IPS-15b (cell line): Measurements from ENCODE around the gene TNFRSF25.
A peak's percentile ranks its signal among the peaks of the same experiment; 100 is the strongest.

Experiments
- H3K27me3 ChIP-seq: one replicate; pipeline ENCODE4 v1.6.1; 2013; ENCODE audit warnings: low read length; ENCODE audit not compliant: control insufficient read depth, insufficient read depth
- H3K36me3 ChIP-seq: one replicate; pipeline ENCODE4 v1.6.1; 2013; ENCODE audit warnings: low read length; ENCODE audit not compliant: control insufficient read depth, insufficient read depth
- H3K4me1 ChIP-seq: one replicate; pipeline ENCODE4 v1.6.1; 2013; ENCODE audit warnings: mild to moderate bottlenecking, low read length; ENCODE audit not compliant: control insufficient read depth, insufficient read depth
- H3K4me3 ChIP-seq: one replicate; pipeline ENCODE4 v1.5.1; 2013; ENCODE audit warnings: low read depth, low read length
- H3K9ac ChIP-seq: one replicate; pipeline ENCODE4 v1.6.1; 2013; ENCODE audit warnings: low read depth, mild to moderate bottlenecking, low read length
- H3K9me3 ChIP-seq: one replicate; pipeline ENCODE4 v1.6.1; 2013; ENCODE audit warnings: mild to moderate bottlenecking, low read length; ENCODE audit not compliant: control insufficient read depth, insufficient read depth

TNFRSF25 gene

DNA sequence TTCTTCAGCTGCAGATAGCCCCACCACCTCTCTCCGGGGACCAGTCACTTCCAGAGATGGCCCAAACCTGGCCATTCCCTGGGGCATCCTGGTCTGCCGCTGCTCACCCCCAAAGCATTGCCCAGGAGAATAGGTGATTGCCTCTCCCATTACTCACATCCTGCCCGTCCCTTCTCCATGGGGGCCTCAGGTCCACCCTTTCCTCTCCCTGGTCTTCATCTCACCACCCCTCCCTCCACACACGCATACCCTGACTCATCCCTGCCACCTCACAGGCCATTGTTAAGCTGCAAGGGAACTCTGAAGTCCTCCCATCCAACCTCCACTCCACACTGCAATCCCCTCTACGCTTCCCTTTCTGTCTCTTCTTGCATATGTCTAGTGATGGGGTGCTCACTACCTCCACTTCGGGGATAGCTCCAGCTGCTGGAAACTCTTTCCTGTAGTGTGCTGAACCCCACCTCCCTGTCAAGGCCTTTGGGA, 25.5 kb upstream of the TNFRSF25 start, which contains the start of gene PLEKHG5:
PLEKHG5 (minus strand) TSS at position 188 of the 483 bp plus-strand sequence. CDS start 14,096 bp downstream, outside the sequence.
- peak within 1 kb of the TSS; percentile 91 for H3K4me3 ChIP-seq
- H3K36me3 ChIP-seq: no peaks in the 10 kb centered on the region
- H3K27me3 ChIP-seq: peaks cover 7% of the 10 kb centered on the region
- peak within 1 kb of the TSS; percentile 47 for H3K9ac ChIP-seq
- H3K4me1 ChIP-seq: peaks cover 15% of the 10 kb centered on the region
- no peaks in the 10 kb centered on the region for H3K9me3 ChIP-seq

DNA sequence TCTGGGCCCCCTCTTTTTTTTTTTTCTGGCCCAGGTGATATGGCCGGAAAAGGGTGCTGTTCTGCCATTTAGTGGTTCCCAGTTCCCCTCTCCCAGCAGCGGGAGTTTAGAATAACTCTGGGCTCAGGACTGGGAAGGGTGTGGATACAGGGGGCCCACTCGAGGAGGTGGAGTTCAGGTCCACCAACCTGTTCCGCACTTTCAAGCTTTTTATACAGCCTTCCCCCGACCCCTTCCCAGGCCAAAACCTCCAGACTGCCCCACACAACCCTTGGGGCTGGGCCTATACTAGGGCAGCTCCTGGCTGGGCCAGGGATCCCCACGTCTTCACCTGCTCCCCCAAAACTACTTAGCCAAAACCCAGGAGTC, 25.1 kb upstream of the TNFRSF25 start:
- Histone ChIP-seq H3K36me3 (no peaks in the 10 kb centered on the region), H3K27me3 (peaks cover 6% of the 10 kb centered on the region), H3K9me3 (no peaks in the 10 kb centered on the region), H3K4me3 (peak overlapping the region; percentile 91), H3K4me1 (peaks cover 15% of the 10 kb centered on the region), H3K9ac (peak overlapping the region; percentile 47)

DNA sequence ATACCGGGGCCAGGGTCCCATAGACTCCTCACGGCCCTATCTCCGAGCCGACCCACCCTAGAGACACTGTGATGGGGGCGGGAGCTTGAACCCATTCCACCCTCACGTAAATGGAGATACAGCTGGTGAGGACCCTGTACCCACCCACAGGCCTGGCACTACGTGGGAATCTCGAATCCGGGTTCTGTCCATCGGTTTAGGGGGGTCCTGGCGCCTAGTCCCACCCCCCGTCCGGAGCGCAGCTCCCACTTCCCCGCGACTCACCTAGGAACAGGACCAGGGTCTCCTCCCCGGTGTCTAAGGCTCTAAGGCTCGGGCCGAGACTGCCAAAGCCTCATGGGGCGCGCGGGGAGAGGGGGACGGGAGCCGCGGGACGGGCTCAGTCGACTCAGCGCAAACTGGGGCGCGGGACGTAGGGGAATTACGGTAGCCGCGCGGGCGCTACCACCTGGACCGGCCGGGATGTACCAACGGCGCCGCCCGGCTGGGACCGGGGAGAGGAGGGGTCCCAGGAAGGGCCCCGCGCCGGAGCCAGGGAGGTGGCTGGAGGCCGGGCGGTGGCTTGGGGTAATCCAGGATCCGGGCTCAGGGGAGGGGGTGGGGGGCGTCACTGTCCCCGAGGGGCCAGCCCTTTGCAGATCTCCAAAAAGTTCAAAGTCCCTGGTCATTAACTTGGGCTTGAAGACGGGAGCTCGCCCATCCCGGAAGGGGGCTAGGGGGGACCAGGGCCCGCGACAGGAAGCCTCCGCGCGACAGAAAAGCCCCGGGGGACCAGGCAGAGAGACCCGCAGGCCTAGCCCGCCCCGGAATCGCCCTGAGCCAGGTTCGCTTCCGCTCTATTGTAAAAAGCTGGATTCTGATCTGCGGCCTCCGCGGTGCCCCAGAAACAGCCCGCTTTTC, 24.5 kb upstream of the TNFRSF25 start:
- H3K9me3 ChIP-seq: no peaks in the 10 kb centered on the region
- H3K36me3 ChIP-seq: no peaks in the 10 kb centered on the region
- H3K4me1 ChIP-seq: peaks cover 8% of the 10 kb centered on the region
- H3K27me3 ChIP-seq: no peaks in the 10 kb centered on the region
- peak overlapping the region; percentile 91 for H3K4me3 ChIP-seq
- peak overlapping the region; percentile 54 for H3K9ac ChIP-seq

DNA sequence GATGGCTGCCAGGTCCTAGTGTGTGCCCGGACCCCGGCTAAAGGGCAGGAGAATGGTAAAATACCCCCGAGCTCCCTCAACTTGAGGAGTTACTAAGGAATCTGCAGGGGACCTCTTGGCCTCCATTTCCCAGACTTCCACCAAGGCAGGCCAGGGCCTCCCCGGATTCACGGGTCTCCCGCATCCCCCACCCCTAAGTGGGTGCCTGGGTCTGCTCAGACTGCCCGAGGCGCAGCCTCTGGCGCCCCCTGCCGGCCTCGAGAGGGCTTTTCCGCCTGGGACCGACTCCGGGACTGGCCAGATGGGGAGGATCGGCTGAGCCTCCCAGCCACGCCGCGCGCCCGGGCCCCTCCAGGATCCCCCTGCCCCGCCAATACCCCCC, 23.8 kb upstream of the TNFRSF25 start:
- H3K36me3 ChIP-seq: no peaks in the 10 kb centered on the region
- H3K4me1 ChIP-seq: peaks cover 8% of the 10 kb centered on the region
- H3K9ac ChIP-seq: peak overlapping the region; percentile 54
- peaks cover 1% of the 10 kb centered on the region for H3K27me3 ChIP-seq
- H3K9me3 ChIP-seq: no peaks in the 10 kb centered on the region
- peak overlapping the region; percentile 91 for H3K4me3 ChIP-seq

DNA sequence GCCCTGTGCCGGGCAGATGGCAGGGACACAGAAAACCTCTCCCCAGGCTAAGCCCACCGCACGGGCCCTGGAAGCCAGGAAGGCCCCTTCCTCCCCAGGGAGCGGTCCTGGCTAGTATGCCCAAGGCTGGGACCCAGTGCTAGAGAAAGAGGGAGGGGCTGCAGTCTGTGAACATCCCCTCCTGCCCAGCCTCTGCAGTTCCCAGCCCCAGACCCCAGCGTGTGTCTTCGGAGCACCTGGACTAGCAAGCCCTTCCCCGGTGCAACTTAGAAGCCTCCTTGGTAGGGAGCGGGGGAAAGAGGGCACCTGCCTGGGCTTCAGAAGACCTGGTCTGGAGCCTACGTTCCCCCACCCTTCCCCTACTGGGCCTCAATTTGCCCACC, 23.4 kb upstream of the TNFRSF25 start:
- peaks cover 8% of the 10 kb centered on the region for H3K4me1 ChIP-seq

DNA sequence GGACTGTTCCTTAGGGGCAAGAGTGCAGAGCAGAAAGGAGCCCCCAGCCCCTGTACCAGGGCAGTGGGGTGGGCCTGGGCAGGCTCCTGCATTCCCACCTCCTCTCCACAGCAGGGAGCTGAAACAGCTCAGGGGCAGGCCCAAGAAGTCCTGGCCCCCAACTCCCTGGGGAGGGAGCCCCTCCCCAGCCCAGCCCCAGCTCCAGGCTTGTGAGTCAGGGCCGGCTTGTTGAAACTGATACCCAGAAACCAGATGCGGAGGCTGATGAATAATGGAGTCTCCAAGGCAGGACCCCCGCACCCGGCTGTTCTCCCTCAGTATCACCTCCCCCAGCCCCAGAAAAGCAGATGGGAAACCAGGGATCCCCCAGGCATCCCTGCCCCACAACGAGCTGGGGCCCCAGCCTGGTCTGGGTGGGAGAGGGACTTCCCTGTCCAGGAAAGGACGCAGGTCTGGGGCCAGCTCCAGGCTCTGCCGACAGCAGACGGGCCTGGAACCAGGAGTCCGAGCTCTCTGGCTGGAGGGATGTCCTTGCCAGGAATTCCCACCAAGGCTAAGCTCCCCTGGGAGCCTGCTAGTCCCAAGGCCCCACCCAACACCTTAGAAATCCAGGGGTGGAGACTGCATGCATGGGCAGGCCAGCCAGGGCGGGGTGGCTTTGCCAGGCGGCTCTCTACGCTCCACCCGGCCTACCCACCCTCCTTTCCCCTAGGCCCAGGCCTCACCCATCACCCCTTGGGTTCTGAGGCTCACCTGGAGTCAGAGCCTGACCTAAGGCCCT, 22.8 kb upstream of the TNFRSF25 start:
- Histone ChIP-seq H3K4me1 (peaks cover 8% of the 10 kb centered on the region), H3K9ac (no peak overlapping the region), H3K4me3 (no peak overlapping the region), H3K9me3 (no peaks in the 10 kb centered on the region), H3K27me3 (peaks cover 5% of the 10 kb centered on the region), H3K36me3 (no peaks in the 10 kb centered on the region)

More for the DNA sequence above, 23.4 kb upstream of the TNFRSF25 start:
- H3K4me3 ChIP-seq: peak overlapping the region; percentile 91
- no peak overlapping the region for H3K9ac ChIP-seq
- H3K27me3 ChIP-seq: peaks cover 5% of the 10 kb centered on the region
- H3K9me3 ChIP-seq: no peaks in the 10 kb centered on the region
- no peaks in the 10 kb centered on the region for H3K36me3 ChIP-seq

DNA sequence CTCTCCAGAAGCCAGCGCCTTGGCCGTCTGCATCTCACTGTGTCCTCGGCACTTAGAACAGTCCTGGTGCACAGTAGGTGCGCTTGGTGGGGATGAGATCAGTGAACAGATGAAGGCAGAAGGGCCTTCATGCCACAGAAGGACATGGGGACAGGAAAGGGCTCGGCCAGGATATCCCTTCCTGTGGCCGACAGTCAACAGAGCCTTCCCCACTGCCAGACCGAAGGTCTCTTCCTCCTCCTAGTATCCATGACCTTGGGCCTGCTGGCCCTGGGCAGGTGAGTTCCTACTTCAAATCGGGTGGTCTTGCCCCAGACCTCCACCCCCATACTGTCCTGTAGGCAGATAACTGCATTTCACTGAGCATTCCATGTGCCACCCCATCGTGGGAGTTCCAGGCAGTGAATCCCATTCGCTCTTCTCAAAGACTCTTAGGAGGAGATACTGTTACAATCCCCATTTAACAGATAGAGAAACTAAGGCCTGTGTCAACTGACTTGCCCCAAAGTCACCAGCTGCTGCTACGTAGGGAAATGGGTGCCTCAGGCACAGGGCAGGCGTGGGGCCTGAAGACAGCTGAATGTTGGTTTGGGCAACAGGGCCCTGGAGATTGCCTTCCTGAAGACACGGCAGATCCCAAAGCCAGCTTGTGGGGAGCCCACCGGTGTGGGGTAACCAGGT, 22.0 kb upstream of the TNFRSF25 start:
- Histone ChIP-seq H3K27me3 (peaks cover 5% of the 10 kb centered on the region), H3K9me3 (no peaks in the 10 kb centered on the region), H3K4me1 (peaks cover 8% of the 10 kb centered on the region), H3K4me3 (no peak overlapping the region), H3K9ac (no peak overlapping the region), H3K36me3 (no peaks in the 10 kb centered on the region)

DNA sequence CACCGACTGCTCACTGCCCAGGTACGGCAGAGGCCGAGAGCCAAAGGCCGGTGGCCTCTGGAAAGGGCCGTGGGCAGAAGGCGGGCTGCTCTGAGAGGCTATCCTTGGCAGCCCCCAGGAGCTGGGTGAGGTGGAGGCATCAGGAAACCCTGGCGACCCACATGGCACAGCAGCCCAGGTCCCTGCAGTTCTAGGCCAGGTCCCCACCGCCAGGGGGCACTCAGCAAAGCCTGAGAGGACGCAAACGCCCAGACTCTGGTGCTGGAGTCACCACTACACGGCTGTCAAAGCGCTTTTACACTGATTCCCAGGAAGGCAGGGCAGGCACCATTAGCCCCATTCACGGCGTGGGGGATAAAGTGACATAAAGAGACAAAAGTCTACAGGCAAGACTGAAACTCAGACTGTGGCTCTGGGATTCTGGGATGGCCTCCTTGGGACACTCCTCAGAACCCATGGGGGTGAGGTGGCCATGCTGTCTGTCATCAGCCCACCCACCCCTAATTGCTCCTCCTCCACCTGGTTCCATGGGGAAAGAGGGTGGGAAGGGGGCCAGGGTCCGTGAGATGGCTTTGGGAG, 20.5 kb upstream of the TNFRSF25 start:
- no peaks in the 10 kb centered on the region for H3K36me3 ChIP-seq
- no peak overlapping the region for H3K9ac ChIP-seq
- peaks cover 5% of the 10 kb centered on the region for H3K27me3 ChIP-seq
- no peaks in the 10 kb centered on the region for H3K9me3 ChIP-seq
- peaks cover 4% of the 10 kb centered on the region for H3K4me1 ChIP-seq
- peak overlapping the region; percentile 52 for H3K4me3 ChIP-seq

DNA sequence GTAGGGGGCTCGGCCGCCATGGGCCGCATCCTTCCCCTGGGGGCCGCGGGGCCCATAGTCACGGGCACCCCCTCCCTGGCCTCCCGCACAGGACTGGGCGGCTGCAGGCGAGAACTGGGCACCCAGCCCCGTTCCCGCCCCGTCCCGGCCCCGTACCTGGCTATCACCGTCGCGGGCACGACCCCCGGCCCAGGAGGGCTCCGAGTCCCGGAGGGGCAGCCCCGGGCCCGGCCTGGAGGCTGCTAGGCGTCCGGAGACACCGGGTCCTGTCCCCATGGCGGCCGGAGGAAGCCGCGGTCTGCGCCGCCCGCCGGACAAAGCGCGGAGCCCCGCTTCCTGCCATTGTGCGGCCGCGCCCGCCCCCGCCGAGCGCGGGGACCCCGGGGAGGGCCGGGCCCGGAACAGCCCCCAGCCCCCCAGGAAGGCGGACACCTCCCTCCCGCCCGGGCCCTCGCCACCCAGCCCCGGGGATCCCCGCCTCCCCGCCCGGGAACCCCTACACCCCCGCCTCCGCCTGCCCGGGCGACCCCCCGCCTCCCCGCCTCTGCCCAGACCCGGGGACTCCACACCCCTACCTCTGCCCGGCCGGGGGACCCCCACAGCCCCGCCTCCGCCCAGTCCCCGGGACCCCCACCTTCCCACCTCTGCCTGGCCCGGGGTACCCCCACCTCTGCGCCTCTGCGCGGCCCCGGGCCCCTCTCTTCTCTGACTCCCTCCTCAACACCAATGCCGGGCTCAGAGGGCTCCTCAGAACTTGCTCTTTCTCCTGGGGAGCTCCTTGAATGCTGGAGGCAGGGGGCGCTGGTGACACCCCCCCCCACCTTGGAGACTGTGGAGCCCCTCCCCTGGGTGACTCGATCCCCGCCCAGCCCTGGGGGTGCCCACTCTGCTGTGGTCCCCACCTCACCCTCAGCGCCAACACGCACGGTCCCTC, 19.5 kb upstream of the TNFRSF25 start:
- H3K36me3 ChIP-seq: no peaks in the 10 kb centered on the region
- H3K4me3 ChIP-seq: peak overlapping the region; percentile 54
- no peak overlapping the region for H3K9ac ChIP-seq
- H3K27me3 ChIP-seq: peaks cover 5% of the 10 kb centered on the region
- H3K4me1 ChIP-seq: peaks cover 3% of the 10 kb centered on the region
- no peaks in the 10 kb centered on the region for H3K9me3 ChIP-seq

DNA sequence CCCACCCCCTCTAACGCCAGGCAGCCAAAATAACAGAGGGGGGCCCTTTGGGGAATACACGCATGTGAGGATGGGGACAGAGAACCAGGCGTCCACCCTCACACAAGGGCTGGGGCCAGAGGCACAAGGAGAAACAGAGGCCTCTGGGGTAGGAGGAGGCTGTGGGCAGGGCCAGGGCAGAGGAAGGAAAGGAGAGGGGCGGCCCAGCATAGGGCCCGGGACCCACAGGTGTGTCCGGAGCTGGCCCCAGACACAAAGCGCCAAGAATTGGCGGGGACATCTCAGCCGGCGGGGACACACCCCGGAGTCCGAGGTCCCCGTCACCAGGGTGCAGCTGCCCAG, 18.8 kb upstream of the TNFRSF25 start:
- peaks cover 3% of the 10 kb centered on the region for H3K4me1 ChIP-seq
- H3K27me3 ChIP-seq: peaks cover 5% of the 10 kb centered on the region
- peak overlapping the region; percentile 37 for H3K9ac ChIP-seq
- no peaks in the 10 kb centered on the region for H3K36me3 ChIP-seq
- peak overlapping the region; percentile 54 for H3K4me3 ChIP-seq
- no peaks in the 10 kb centered on the region for H3K9me3 ChIP-seq
